ENCODE results near the gene SPACA7.

The SPACA7 gene

DNA sequence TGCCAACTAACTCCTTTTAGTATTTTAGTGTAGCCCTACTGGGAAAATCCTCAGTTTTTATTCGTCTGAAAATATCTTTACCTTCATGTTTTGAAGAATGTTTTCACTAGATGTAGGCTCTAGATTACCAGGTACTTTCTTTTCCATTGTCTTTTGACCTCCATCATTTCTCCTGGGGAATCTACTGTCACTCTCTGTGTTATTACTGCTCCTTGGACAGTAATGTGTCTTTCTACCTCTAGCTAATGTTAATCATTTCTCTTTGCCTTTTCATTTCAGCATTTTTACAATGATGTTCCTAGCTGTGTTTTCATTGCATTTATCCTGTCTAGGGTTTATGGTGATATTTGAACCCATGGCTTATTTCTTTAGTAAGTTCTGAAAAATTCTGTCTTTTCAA lies 61.9 kb downstream of the SPACA7 start:
- TF ChIP-seq, protein P1, sequence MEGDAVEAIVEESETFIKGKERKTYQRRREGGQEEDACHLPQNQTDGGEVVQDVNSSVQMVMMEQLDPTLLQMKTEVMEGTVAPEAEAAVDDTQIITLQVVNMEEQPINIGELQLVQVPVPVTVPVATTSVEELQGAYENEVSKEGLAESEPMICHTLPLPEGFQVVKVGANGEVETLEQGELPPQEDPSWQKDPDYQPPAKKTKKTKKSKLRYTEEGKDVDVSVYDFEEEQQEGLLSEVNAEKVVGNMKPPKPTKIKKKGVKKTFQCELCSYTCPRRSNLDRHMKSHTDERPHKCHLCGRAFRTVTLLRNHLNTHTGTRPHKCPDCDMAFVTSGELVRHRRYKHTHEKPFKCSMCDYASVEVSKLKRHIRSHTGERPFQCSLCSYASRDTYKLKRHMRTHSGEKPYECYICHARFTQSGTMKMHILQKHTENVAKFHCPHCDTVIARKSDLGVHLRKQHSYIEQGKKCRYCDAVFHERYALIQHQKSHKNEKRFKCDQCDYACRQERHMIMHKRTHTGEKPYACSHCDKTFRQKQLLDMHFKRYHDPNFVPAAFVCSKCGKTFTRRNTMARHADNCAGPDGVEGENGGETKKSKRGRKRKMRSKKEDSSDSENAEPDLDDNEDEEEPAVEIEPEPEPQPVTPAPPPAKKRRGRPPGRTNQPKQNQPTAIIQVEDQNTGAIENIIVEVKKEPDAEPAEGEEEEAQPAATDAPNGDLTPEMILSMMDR (conservative IDR thresholded peaks at IDR 0.05; ENCODE audit: low read depth, low read length) = no peak
- DNase-seq (ENCODE audit: low read depth) = no peak
- H3K4me3 ChIP-seq (ENCODE audit: low read length) = no peak overlapping the region

DNA sequence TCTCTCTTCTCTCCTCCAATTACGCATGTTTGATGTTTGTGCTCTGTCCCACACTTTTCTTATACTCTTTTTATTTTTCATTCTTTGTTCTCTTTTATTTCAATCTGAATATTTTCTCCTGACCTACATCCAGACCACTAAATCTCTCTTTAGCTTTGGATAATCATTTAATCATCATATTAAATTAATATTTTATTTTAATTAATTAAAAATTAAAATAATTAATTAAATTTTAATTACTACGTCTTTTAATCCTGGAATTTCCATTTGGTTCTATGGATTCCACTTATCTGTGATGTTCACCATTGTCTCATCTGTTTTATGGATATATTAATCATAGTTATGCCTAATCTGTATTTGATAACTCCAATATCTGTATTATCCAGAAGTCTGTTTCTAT lies 62.4 kb downstream of the SPACA7 start:
- DNase-seq (ENCODE audit: low read depth) = no peak
- TF ChIP-seq, protein P1 (conservative IDR thresholded peaks at IDR 0.05; ENCODE audit: low read depth, low read length) = no peak

DNA sequence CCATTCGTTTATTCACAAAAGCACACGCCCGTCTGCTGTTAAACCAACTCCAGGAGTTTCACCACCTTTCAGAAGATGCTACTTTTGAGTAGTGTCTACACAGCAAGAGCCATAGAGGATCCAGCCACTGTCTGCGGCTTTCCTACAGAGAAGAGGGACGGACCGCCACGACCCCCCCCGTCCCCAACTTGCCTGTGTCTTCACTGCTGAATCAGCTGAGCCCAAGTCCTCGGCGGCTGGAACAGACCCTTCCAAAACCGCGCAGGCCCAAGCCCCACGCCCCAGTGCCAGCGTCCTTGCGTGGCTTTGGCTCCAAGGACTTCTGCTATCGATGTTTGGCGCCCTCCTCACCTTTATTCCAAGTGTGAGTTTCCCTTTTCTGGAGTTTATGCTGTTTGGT lies 65.1 kb downstream of the SPACA7 start:
- DNase-seq (ENCODE audit: low read depth) = no peak
- H3K4me3 ChIP-seq (ENCODE audit: low read length) = no peak overlapping the region
- TF ChIP-seq, protein P1 (conservative IDR thresholded peaks at IDR 0.05; ENCODE audit: low read depth, low read length) = no peak

More for the DNA sequence above, 62.4 kb downstream of the SPACA7 start:
- H3K4me3 ChIP-seq (ENCODE audit: low read length) = no peak overlapping the region

DNA sequence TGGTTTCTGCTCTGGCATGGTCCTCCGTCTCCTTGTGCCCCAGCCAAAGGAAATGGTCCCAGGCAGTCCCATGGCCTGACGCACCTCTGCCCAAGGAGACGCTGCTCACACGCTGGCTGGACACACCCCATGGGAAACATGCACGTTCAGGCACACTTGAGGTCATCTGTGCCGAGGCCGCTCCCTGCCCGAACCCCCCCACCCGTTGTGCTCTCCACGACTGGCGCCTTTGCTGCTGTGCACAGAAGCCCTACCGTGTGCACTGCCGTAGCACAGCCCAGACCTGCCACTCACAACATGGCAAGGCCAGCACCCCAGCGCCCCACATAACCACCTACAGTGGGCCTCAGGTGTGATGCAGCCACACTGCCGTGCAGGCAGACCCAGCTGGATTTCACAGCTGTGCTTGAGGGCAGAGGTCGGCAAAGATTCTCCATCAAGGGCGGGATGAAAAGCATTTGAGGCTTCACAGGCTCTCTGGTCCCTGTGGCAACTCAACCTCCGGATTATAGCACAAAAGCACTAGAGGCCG lies 65.7 kb downstream of the SPACA7 start:
- no peak overlapping the region for H3K4me3 ChIP-seq (ENCODE audit: low read length)
- no peak for DNase-seq (ENCODE audit: low read depth)
- TF ChIP-seq, protein P1 (conservative IDR thresholded peaks at IDR 0.05; ENCODE audit: low read depth, low read length) = no peak

DNA sequence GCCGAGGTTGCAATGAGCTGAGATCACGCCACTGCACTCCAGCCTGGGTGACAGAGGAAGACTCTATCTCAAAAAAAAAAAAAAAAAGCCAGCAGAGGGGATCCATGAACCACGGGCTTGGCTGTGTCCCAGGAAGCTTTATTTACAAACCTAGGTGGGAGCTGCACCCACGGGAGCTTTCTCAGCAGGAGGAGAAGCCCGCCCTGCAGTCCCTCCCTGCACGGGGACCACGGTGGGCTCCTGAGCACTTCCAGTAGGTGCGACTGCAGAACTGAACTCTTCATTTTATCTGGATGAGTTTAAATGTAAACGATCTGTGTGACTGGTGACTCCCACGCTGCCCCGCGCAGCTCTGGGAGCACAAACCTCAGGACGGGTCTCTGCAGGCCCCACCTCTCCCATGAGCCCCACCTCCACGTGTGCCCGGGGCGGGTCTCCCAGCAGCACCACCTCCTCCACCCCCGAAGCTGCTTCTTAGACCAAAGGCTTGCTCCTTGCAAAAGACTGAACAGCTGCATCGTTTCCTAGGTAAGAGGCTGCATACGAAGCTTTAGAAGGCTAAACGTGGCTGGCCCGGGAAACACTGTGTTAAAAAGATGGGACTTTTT lies 66.4 kb downstream of the SPACA7 start:
- H3K4me3 ChIP-seq (ENCODE audit: low read length) = no peak overlapping the region
- TF ChIP-seq, protein P1 (conservative IDR thresholded peaks at IDR 0.05; ENCODE audit: low read depth, low read length) = no peak
- DNase-seq (ENCODE audit: low read depth) = no peak

DNA sequence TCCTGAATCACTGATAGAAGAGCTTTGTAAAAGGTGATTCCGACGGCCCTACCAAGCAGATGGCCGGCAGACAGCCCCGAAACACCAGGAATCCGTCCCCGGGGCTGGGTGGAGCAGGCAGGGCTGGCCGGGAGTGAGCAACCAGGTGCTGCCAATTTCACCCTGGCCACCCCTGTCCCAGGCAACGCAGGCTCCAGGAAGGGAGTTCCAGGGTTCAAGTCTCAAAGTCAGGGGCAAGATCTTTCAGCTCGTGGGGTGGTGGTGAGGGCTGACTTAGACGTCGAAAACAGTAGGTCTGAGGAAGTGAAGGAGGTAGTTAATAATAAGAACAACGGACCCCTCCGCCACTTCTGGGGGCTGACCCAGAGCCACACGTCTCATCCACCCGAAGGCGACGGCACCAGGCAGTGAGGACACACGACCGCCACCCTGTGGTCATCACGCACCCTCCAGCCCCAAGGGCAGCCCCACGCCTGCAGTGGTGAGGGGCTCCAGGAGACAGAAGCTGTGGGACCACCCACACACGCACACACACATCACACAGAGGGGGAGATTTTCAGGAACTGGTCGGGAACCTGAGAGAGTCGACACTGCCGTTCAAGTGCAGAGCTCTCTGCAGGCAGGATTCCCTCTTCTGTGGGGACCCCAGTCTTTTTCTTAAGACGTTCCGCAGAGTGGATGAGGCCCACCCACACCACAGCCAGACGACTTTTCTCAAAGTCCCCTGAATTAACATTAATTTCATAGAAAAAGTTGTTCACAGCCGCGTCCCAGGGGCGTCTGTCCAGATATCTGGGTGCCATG lies 67.2 kb downstream of the SPACA7 start:
- H3K4me3 ChIP-seq (ENCODE audit: low read length) = no peak overlapping the region
- no peak for DNase-seq (ENCODE audit: low read depth)
- TF ChIP-seq, protein P1 (conservative IDR thresholded peaks at IDR 0.05; ENCODE audit: low read depth, low read length) = peak; percentile 47

DNA sequence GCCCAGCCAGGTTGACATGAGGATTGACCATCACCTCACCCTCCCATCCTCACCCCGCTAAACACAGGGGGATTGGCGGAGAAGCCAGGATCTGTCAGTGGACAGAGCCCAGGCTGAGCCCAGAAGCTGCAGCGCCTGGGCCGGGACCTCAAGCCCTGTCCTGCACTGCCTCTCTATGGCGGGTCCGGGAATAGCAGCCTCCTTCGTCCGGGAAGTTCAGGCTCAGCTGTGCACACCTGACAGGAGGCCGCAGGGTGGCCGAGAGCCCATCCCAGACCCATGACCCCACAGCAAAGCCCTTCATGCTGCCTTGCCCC lies 67.8 kb downstream of the SPACA7 start:
- no peak for DNase-seq (ENCODE audit: low read depth)
- H3K4me3 ChIP-seq (ENCODE audit: low read length) = no peak overlapping the region
- TF ChIP-seq, protein P1 (conservative IDR thresholded peaks at IDR 0.05; ENCODE audit: low read depth, low read length) = peak; percentile 96

Measured in retinal pigment epithelial cell (primary cell).